DMS 273 (cell line): ENCODE measurements around the gene ANKHD1.

Experiments used
- DNase-seq: peaks from one replicate; lab custom pipeline; 2025; ENCODE audit not compliant: unreplicated experiment; lab: John Stamatoyannopoulos, UW

Gene ANKHD1

DNA sequence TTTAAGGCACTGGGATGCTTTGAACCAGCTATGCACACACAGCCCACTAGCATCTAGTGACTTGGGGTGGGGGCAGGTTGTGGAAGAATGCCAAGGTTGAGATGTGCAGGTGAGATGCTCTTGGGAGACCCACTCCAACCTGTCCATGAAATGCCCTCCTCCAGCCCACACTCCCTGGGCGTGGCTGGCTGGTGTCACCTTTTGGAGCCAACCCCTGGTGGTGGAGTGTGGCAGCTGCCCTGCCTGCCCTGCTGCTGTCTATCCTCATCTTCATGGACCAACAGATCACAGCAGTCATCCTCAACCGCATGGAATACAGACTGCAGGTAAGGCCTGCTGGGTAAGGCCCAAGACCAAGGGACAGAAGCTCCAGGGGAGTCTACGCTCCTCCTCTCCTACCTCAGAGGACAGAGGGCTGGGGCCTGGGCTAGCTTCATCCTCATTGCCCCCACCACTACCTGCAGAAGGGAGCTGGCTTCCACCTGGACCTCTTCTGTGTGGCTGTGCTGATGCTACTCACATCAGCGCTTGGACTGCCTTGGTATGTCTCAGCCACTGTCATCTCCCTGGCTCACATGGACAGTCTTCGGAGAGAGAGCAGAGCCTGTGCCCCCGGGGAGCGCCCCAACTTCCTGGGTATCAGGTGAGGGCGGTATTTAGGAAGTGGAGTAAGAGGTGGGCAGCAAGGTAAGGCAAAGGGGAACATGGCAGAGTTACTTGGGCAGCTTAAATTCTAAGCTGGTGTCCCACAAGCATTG, 34.2 kb upstream of the ANKHD1 start:
- no peak for DNase-seq

DNA sequence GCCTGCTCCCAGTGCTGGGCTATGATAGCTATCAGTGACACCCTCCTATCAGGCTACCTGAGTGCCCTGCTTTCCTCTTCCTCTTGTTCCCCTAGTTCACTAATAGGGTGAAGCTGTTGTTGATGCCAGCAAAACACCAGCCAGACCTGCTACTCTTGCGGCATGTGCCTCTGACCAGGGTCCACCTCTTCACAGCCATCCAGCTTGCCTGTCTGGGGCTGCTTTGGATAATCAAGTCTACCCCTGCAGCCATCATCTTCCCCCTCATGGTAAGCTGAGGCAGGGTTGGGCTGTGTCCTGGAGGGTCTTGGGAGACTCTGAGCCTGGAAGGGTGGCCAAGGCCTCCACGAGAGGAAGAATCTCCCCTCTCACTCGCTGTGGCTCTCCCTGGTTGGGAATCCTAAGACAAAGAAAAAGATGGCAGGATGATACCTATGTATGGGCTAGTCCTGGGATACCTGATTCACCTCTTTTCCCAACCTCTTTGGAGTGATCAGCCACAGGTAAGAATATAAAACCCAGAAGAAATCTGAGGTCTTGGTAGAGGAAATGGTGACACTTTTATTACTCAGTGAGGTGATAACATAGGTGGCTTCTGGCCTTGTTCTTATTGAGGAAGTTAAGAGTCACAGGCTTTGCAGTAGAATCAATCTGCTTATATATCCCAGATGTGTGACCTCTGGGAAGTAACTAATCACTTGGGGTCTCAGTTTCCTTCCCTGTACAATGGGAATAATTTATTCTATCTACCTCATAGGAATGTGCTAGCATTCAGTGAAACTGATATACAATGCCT, 30.1 kb upstream of the ANKHD1 start:
- DNase-seq, result no peak

DNA sequence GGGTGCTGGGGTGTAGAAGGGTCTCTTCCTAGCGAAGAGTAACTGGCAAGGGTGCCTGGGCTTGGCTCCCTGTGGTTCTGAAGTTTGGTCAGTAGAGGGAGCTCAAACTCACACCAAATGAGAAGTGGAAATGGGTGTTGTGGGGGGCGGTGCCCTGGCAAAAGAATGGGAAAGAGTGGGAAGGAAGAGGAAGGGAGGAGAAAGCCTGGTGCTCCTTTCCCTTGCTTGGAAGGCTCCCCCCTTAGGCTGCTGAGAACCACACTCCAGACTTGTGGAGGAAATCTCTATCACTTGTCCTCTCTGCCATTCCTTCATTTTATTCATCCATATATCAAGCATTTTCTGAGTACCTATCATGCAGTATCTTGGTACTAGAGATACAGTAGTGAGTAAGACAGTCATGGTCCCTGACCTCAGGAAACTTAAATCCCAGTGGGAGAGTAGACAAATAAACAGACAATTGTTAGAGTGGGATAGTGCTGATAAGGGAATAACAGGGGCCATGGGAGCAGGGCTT, 28.6 kb upstream of the ANKHD1 start:
- DNase-seq, result peak; percentile 90

DNA sequence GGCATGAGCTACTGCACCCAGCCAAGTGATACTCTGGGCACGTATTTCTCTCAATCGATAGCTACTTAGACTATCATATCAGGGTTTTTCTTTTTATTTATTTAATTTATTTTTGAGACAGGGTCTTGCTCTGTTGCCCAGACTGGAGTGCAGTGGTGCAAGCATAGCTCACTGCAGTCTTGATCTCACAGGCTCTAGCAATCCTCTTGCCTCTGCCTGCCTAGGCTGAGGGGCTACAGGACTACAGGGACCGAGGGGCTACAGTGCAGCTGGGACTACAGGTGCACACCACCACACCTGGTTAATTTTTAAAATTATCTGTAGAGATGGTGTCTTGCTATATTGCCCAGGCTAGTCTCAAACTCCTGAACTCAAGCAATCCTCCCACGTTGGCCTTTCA, 20.3 kb upstream of the ANKHD1 start:
- no peak for DNase-seq

DNA sequence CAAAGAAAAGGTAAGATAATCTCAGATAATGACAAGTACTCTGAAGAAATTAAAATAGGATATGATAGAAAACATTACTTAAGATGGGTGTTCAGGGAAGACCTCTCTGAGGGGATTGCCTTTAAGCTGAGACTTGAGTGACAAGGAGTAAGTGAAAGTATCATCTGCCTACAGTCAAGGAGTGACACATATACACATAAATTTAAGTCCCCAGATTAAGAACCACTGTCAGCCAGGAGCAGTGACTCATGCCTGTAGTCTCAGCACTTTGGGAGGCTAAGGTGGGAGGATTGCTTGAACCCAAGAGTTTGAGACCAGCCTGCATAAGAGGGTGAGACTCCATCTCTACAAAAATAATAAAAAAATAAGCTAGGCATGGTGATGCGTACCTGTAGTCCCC, 19.7 kb upstream of the ANKHD1 start:
- no peak for DNase-seq

DNA sequence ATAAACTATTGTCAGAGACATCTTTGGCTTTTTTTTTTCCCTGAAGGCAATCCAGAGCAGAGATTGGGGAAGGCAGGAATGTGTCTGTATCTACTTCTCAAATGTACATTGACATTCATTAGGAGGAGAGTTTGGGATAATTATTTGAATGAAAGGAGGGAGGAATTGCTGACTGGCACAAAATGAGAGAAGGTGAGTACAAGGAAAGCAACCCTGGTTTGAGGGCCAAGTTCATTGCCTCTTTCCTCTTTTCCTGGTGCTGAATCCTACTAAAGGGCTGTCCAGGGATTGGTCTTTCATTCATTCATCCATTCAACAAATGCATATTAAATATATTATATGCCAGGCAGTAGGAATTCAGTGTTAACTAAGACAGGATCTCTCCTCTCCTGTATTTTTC, 18.8 kb upstream of the ANKHD1 start:
- no peak for DNase-seq

DNA sequence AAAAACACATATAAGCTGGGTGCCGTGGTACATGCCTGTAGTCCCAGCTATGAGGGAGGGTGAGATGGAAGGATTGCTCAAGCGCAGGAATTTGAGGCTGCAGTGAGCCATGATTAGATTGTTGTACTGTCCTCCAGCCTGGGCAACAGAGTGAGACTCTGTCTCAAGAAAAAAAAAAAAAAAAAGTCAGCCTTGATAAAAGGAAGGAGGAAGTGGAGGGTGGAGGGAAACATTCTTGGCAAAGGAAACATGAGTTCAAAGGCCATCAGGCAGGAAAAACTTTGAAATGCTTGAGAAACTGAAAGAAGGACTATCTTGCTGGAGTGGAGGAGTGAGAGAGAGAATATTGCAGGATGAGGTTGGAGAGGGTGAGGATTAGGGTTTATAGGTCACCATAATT, 18.3 kb upstream of the ANKHD1 start:
- DNase-seq, result no peak

DNA sequence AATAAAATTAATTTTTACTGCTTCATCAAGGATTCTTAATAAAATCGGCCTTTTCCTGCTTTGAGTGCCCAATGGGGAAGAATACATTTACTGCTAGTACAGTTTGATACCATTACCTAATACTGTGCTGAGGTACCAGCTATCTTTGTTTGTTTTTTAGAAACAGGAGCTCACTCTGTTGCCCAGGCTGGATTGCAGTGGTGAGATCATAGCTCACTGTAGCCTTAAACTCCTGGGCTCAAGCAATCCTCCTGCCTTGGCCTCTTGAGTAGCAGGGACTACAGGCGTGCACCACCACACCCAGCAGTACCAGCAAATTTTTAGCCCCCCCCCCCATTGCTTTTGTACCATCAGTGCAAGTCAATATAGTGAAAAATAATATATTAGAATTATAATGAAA, 13.6 kb upstream of the ANKHD1 start:
- DNase-seq, result no peak

DNA sequence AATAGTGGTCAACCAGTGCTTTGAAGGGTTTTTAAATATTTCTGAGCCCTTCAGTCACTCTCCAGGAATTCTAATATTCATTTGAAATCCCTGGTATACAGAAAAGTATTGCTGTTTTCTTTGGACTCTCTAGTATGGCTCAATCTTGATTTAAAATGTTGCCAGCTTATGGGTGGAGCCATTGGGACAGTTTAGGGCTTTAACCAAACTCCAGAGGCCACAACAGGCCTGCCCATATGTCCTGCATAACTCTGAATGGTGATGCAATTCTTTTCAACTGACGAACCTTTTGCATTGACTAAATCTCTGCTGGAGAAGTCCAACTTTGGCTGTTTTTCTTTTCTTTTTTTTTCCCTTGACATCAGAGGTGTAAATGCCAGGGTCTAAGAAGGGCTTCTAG, 10.3 kb upstream of the ANKHD1 start:
- DNase-seq, result peak; percentile 41

DNA sequence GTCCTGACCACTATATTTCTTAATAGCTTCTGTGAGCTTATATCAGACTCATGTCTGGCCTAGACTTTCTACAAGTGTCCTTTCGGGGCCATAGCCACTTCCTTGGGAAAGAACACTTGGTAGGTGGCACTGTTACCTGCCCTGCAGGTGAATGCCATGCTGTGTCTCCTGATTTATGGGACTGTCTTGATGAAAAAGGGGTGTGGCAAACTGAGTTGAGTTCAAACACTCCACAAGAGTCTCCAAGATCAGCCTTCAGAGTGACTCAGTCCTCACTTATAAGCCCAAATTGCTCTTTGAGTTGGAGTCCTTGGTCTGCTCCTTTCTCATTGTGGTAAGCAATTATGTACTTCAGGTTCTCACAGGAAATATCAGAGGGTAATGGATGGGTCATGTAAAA, 9.9 kb upstream of the ANKHD1 start:
- no peak for DNase-seq

DNA sequence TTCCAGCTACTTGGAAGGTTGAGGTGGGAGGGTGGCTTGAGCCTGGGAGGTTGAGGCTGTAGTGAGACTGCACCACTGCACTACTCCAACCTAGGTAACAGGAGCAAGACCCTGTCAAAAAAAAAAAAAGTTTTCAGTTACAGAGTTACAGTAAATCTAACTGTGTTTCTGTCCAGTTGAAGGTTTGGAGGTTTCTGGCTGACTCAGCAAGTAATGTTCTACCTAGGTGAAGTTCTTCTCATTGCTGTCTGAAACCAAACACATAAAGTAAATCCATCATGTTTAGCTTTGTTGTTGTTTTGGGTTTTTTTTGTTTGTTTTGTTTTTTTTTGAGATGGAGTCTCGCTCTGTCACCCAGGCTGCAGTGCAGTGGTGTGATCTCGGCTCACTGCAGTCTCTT, 7.9 kb upstream of the ANKHD1 start:
- DNase-seq, result no peak

DNA sequence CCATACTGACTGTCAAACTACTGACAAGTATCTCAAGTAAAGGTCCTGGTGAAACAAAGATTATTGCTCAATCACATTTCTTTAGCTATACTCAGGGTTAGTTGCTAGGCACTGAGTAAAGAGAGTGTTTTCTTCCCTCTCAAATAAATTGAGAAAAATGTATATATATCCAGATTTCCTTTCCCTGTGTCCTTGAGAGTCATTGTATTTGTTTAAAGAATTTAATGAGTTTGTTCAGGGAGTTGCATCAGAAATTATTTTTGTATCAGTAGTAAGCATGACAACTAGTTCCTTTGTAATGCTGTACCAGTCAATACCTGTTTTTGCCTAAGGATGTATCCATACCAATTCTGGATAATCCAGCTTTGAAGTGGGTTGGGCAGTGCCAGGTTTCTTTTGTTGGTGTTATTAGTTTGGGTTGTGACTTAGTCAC, 3.2 kb upstream of the ANKHD1 start:
- DNase-seq, result no peak

DNA sequence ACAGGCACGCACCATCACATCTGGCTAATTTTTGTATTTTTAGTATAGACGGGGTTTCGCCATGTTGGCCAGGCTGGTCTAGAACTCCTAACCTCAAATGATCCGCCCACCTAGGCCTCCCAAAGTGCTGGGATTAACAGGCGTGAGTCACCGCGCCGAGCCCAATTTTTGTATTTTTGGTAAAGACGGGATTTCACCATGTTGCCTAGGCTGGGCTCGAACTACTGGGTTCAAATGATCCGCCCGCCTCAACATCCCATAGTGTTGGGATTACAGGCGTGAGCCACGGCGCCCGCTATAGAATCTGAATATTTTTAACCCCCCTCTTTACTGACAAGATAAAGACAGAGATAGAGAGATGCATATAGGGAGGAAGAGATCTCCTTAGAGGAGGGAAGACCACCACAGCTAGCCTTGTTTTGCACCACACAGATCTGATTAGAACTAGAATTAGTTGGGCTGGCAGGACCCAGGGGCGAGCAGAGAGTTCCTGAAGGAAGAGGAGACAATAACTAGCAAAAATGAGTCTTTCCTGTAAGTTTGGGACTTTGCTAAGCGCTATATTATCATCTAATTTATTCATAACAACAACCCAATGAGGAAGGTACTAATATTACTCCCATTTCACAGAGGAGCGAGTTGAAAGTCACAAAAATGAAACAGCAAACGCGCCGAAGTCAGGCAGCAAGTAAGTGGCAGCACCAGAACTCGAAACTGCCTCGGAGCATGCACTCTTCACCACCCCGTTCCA, 1.5 kb upstream of the ANKHD1 start:
- peak; percentile 57 for DNase-seq

DNA sequence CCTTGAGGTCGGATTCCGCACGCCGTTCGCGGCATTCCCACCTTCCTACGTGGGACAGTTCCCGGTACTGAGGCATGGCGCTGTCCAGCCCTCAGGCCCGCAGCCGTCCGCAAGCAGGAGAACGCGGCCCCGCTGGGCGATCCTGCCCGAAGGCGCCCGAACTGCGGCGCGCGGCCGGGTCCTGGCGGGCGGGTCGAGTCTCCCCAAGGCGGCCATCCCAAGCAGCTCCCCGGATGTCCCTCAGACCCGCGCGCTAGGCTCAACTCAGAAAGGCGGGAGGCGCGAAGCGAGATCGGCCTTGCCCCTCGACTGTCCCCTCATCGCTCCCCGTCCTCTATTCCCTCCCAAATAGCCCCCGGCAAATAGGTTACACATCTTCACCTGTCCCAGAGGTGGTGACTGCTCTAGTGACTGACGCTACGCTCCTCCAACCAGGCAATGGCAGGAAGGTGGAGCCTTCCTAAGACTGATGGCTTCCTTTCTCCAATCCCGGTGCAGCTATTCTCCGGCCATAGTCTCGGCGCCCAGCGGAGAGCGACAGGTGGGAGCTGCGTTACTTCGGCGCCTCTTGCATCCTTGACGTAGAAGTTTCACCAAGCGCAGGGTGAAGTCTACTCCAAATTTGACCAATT, 787 bp upstream of the ANKHD1 start:
- DNase-seq, result peak; percentile 97

DNA sequence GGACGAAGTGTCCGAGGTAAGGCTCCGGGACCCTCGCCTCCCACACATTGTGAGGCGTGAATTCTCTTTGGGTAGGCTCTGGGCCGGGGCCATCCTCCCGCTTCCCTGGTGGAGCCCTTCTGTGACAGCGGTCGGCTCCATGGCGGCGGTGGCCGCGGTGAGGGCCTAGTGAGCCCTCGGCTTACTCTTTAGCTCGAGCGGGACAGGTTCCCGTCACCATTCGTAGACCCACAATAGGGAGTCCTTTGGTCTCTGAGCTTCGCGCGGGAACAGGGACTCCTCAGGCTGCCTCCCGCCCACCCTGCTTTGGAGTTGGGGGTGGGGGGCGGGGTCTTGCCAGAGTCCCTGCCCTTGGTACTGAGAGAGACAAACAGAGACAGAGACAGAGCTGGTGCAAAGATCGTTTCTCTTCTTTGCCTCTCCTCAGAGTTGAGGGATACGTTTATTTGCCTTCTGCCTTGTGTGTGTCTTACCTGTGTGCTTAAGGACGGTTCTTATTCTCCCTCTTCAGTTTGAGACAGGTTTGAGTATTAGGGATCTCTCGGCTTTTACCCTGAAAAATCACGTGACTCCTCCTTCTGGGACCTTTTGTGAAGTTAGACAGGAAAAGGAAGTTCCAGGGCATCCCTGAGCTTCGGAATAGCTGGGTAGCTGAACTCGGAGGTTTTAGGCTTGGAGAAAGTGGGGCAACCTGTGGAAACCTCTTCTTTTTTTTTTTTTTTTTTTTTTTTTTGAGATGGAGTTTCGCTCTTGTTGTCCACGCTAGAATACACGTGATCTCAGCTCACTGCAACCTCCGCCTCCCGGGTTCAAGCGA, 833 bp downstream of the ANKHD1 start:
- peak; percentile 83 for DNase-seq

DNA sequence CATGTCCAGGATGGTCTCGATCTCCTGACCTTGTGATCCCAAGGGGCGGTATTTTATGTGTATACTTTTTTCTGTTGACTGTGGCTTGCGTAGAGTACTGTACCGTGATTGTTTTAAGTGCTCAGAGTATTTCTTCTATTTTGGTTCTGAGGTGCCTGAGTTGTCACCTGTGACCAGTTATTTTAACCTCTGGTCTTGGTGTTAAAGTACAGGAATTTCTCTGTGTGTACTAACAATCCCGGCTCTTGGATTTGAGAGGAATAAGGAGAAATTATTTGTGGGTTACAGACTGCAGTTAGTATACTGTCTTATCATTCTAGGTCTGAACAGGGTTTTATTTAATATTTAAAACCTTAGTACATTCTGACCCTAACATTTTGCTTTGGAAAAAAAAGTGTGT, 2.0 kb downstream of the ANKHD1 start:
- no peak for DNase-seq

DNA sequence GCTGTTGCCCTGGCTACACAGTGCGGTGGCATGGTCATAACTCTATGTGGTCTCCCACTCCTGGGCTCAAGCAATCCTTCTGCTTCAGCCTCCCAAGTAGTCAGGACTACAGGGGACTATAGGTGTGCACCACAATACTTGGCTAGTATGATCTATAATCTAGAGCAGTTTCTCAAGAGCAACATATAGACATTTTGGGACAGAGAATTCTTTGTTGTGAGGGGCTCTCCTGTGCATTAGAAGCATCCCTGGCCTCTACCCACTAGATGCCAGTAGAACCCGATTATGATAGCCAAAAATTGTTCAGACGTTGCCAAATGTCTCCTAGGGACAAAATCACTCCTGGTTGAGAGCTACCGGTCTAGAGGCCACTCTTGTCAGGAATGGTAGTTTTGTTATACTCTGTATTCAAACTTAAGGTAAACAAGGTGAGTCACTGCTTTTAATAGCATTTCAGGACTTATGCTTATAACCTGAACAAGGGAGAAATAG, 7.2 kb downstream of the ANKHD1 start:
- peak; percentile 18 for DNase-seq

DNA sequence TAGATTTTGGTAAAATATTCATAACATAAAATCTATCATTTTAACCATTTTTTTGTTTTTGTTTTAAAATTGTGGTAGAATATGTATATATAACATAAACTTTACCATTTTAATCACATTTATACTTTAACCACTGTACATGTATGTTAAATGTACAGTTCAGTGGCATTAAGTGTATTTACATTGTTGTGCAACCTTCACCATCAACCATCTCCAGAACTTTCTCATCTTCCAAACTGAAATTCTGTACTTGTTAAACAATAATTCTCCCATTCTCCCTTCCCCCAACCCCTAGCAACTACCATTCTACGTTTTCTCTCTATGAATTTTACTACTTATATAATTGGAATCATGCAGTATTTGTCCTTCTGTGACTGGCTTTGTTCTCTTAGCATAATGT, 11.6 kb downstream of the ANKHD1 start:
- DNase-seq, result no peak

DNA sequence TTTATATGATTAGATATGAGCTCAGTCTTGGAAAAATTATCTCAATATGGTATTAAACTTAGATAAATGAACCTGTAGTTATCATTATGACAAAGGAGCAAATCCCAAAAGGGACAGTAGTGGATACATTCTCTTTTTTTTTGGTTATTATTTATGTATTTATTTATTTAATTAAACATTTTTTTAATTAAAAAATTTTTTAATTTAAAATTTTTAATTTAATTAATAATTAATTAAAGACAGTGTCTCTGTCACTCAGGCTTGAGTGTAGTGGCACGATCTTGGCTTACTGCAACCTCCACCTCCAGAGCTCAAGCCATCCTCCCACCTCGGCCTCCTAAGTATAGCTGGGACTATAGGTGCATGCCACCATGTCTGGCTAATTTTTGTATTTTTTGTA, 15.6 kb downstream of the ANKHD1 start:
- no peak for DNase-seq

DNA sequence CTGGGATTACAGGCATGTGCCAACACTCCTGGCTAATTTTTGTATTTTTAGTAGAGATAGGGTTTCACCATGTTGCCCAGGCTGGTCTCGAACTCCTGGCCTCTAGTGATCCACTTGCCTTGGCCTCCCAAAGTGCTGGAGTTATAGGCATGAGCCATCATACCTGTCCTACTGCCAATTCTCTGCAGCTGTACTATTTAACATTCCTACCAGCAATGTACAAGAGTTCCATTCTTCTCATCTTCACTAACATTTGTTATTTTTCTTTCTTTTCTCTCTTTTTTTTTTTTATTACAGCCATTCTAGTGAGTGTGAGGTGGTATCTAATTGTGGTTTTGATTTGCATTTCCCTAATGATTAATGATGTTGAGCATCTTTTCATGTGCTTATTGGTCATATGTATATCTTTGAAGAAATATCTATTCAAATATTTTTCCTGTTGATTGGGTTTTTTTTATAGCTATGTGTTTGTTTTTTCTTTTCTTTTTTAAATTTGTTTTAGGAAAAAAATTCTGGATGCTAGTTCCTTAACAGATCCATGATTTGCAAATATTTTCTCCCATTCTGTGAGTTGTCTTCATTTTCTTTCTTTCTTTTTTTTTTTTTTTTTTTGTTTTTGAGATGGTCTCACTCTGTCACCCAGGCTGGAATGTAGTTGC, 17.4 kb downstream of the ANKHD1 start:
- no peak for DNase-seq
